ENCODE data around the gene BTN3A1. TPM values are rescaled to one million over a fixed set of nuclear protein-coding genes. Genes with fewer than 3 reads are reported as not detected.
A peak's percentile ranks its signal among the peaks of the same experiment; 100 is the strongest.

The BTN3A1 gene
- total and polyA plus RNA-seq, 2 of the 13 experiments (the other 11 are each of a cell fraction or from before 2014, with no cell fraction given), result 13.3 to 14.0 TPM

GRCh38 chr6:26457264-26457805 lies 55.3 kb downstream of the BTN3A1 start (continued):
- TF ChIP-seq PATZ1 (CRISPR knock-in tag; IDR thresholded peaks at IDR 0.05), result peak; percentile 85
- no peak for TF ChIP-seq HNRNPLL (IDR thresholded peaks at IDR 0.05; ENCODE audit: low read depth, low read length, poor library complexity, severe bottlenecking)
- TF ChIP-seq HDAC1 (CRISPR knock-in tag; IDR thresholded peaks at IDR 0.05), result peak; percentile 19; the same call in 1 of the 2 replicates
- no peak for TF ChIP-seq POLR2A (IDR thresholded peaks at IDR 0.05; ENCODE audit: insufficient read depth in 1 of 2, low read depth in 2 of 2, low read length in 2 of 2)
- no peak for TF ChIP-seq EP300 (IDR thresholded peaks at IDR 0.05; ENCODE audit: low read depth in 2 of 2, low read length in 2 of 2)
- no peak for TF ChIP-seq EP300 (CRISPR knock-in tag; IDR thresholded peaks at IDR 0.05; ENCODE audit: borderline replicate concordance)
- TF ChIP-seq RAD21 (CRISPR knock-in tag; IDR thresholded peaks at IDR 0.05), result no peak
- peak; percentile 32; the same call in 1 of the 2 replicates for TF ChIP-seq ZNF292 (CRISPR knock-in tag; IDR thresholded peaks at IDR 0.05; ENCODE audit: borderline replicate concordance, low read depth)
- TF ChIP-seq NFAT5 (CRISPR knock-in tag; IDR thresholded peaks at IDR 0.05), result no peak
- TF ChIP-seq ZNF280B (CRISPR knock-in tag; IDR thresholded peaks at IDR 0.05; ENCODE audit: borderline replicate concordance), result no peak
- TF ChIP-seq PRDM4 (CRISPR knock-in tag; IDR thresholded peaks at IDR 0.05; ENCODE audit: borderline replicate concordance), result no peak
- no peak for TF ChIP-seq RBM22 (optimal IDR thresholded peaks at IDR 0.05; ENCODE audit: low read length)
- no peak; the same call in 1 of the 2 replicates for TF ChIP-seq TAF1 (CRISPR knock-in tag; IDR thresholded peaks at IDR 0.05)
- no peak for TF ChIP-seq PAX8 (CRISPR knock-in tag; IDR thresholded peaks at IDR 0.05; ENCODE audit: borderline replicate concordance)
- no peak for TF ChIP-seq ZNF607 (CRISPR knock-in tag; IDR thresholded peaks at IDR 0.05; ENCODE audit: borderline replicate concordance)
- peak; percentile 12 for TF ChIP-seq XRCC5 (optimal IDR thresholded peaks at IDR 0.05; ENCODE audit: low read length)
- no peak for TF ChIP-seq RFX5 (IDR thresholded peaks at IDR 0.05; ENCODE audit: low read depth, low read length)
- peak; percentile 37; the same call in 1 of the 2 replicates for TF ChIP-seq FOXK2 (IDR thresholded peaks at IDR 0.05)
- no peak for TF ChIP-seq KAT8 (CRISPR knock-in tag; IDR thresholded peaks at IDR 0.05)
